Right ventricle myocardium superior (tissue), 1 donor: ENCODE measurements around the gene CD33. TPM values are rescaled to one million over a fixed set of nuclear protein-coding genes. Genes with fewer than 3 reads are reported as not detected.
"Not testable (repeated sequence)": the region's sequence is repeated elsewhere in the genome, so short reads cannot be mapped to it uniquely, and the experiment has no call there.

Experiments
- ATAC-seq: fragments of 200-7000 bp; cut with Tn5 transposase; one replicate; pipeline ENCODE4 v1.9.1; 2020; ENCODE audit warnings: mild to moderate bottlenecking; ENCODE audit not compliant: poor library complexity
- DNase-seq: peaks from one replicate; pipeline ENCODE4 v3.0.0-alpha.2; 2020
- intact Hi-C: fragments of 100-400 bp; cut with DNase I; formaldehyde crosslinking; loops from one replicate; pipeline ENCODE4 v1.11.2; 2022
- long read RNA-seq: library from polyadenylated mRNA; unstranded; transcript quantifications from one replicate; pipeline ENCODE4 v2.0.0, GENCODE V29; 2021
- total RNA-seq: library from RNA; stranded (reverse); fragmentation: NEBNext Ultra II Directional; extraction: Animal tissue kit (Norgen Biotek cat#: 25700); gene quantifications from one replicate; pipeline ENCODE4 v1.2.1, GENCODE V29; 2021
- donor health status: DM: no; HTN: yes; CAD: no; lungs with severe emphysema.

Gene CD33
- total RNA-seq: 7.0 TPM
- long read RNA-seq, partial matches to known transcripts: 0 of 1 reads
- long read RNA-seq, other reads (novel, unspliced or antisense): 1 of 1 reads

DNA sequence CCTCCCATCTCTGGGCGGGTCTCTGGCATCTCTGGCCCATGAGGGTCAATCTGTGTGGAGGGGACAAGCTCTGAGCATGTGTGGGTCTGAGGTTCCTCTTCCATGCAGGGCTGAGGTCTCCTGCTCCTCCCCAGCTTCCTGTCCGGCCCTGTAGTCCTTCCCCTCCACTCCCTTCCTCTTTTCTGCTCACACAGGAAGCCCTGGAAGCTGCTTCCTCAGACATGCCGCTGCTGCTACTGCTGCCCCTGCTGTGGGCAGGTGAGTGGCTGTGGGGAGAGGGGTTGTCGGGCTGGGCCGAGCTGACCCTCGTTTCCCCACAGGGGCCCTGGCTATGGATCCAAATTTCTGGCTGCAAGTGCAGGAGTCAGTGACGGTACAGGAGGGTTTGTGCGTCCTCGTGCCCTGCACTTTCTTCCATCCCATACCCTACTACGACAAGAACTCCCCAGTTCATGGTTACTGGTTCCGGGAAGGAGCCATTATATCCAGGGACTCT, at the start of gene CD33:
Gene CD33 (plus strand): TSS at position 183 of the 496 bp plus-strand sequence. CDS start 39 bp downstream, at position 222.
- ATAC-seq: peak; percentile 76
- intact Hi-C loops, DNase-seq: not testable (repeated sequence)

DNA sequence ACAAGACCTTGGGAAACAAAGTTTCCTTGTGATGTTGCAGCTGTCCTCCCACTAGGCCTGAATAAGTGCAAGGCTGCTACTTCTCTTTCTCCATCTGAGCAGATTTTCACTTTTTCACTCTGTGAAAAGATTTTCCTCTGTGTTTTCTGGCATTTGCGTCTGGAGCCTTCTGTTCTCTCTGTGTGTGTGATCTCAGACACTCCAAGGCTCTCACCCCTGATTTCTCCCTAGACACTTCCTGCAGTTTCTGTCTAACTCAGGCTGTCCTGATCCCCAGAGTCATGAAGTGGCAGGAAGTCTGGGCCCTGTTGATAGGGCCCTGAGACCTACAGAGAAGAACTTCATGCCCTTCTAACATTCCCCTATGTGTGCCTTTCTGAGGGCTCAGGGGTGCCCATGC, 45.6 kb upstream of the CD33 start:
- ATAC-seq (no peak), DNase-seq (no peak)
- intact Hi-C loops: no loop called here

DNA sequence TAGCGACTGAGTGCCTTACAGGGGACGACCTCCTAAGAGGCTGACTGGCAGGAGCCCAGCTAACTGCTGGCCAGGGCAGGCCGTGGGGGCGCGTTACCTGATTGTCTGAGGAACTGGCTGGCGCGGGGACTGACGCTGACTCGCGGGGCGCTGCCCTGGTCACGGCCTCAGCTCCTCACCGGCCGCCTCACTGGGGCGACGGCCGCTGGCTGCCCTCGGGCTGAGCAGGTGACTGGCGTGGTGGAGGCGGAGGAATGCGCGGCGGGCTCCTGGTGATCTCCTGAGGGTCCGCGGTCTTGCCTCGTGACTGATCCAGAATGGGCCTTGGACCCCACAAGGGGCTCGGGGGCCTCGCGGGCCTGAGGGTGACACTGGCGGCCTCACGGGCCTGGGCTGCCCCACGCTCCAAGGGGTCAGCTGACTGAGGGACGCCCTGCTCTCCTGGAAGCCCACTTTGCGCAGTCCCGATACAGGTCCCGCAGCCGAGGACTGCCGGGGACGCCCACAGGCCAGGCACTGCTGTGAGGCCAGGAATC, 43.4 kb upstream of the CD33 start:
- no peak for DNase-seq
- intact Hi-C loops: no loop called here
- no peak for ATAC-seq

DNA sequence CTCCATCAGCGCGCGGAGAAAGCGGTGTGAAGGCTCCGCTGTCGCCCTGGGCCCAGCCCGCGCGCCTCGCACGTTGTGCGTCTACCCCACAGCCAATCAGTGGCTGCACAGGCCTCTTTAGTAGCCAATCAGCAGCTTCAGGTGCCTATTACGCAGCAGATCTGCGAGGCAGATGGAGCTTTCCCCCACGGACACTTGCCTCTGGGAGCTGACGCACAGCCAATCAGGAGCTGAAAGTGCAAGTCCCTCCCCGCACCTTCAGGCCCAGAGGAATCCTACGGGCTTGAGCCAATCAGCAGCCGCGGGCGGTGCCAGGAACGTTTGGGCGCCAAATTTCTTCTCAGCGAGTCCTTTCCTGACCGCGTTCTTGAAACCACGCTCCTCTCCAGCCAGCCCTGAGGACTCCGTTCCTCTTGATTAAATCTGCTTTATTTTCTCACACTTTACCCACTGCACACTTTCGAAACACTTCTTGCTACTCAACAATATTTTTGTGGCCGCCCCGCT, 42.9 kb upstream of the CD33 start:
- intact Hi-C loops: no loop called here
- DNase-seq (no peak), ATAC-seq (no peak)

DNA sequence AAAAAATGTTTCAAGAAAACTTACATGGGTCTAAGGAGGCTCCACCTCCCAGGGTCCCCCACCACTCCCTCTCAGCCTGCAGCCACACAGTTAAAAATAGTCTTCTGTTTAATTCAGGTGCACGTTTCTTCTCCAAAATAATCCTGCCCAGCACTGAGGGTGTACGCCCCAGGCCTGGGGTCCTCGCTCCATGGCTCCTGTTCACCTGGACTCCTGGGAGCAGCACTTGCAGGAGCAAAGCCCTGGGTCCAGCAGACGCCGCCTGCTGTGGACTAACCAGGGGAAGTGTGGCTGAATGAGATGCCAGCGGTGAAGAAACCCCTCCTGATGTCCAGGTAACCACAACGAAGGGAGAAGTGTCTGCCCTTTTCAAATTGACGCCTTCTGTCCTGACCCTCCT, 41.3 kb upstream of the CD33 start:
- no peak for ATAC-seq
- intact Hi-C loops: no loop called here
- DNase-seq: no peak

DNA sequence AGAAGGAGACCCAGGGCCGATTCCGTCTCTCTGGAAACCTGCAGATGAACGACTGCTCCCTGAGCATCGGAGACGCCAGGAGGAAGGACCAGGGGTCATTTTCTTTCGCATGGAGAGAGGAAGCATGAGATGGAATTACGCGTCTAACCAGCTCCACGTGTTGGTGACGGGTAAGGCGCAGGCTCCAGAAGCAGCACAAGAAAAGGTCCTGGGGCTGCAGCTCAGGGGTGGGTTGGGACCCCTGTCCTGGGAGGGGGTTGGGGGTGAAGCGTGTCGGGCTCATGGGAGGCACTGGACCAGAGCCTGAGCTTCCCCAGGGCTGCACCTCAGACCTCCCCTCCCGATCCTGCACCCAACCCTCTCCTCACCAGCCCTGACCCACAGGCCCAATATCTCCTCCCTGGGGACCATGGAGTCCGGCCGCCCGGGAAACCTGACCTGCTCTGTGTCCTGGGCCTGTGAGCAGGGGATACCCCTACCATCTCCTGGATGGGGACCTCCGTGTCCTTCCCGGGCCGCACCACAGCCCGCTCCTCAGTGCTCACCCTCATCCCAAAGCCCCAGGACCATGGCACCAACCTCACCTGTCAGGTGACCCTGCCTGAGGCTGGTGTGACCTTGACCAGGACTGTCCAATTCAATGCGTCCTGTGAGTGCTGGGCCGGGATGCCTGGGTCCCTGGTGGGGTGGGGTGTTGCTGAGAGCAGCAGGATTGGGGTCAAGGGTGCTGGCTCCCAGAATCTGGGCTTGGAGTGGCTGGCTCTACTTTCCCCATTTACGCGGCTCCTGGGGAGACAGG, 39.6 kb upstream of the CD33 start:
- ATAC-seq: no peak

DNA sequence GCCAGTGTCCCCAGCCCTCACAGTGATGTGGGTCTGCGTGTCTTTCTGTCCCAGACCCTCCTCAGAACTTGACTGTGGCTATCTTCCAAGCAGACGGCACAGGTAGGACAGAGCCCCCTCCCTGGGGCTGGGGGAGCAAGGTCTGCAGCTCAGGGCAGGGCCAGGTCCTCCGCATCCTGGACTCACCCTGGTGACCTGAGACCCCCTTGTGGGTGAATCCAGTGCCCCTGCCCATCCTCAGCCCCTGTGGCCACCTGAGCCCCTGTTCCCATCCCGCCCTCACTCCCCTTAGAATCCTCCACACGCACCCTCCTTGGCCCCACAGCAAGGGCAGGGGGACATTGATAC, 39.0 kb upstream of the CD33 start:
- intact Hi-C loops: no loop called here
- ATAC-seq: no peak
- no peak for DNase-seq

More for the DNA sequence above, 39.6 kb upstream of the CD33 start:
- no peak for DNase-seq
- intact Hi-C loops: no loop called here

DNA sequence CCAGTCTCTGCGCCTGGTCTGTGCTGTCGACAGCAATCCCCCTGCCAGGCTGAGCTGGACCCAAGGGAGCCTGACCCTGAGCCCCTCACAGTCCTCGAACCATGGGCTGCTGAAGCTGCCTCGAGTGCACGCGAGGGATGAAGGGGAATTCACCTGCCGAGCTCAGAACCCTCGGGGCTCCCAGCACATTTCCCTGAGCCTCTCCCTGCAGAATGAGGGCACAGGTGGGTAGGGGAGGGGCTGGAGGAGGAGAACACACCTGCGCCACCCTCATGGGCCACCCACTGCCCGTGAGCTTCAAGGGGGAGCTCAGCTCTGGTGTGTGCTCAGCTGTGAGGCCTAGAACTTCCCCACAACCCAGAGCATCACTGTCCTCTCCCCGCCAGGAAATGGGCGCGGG, 38.6 kb upstream of the CD33 start:
- no peak for ATAC-seq
- intact Hi-C loops: no loop called here
- no peak for DNase-seq

DNA sequence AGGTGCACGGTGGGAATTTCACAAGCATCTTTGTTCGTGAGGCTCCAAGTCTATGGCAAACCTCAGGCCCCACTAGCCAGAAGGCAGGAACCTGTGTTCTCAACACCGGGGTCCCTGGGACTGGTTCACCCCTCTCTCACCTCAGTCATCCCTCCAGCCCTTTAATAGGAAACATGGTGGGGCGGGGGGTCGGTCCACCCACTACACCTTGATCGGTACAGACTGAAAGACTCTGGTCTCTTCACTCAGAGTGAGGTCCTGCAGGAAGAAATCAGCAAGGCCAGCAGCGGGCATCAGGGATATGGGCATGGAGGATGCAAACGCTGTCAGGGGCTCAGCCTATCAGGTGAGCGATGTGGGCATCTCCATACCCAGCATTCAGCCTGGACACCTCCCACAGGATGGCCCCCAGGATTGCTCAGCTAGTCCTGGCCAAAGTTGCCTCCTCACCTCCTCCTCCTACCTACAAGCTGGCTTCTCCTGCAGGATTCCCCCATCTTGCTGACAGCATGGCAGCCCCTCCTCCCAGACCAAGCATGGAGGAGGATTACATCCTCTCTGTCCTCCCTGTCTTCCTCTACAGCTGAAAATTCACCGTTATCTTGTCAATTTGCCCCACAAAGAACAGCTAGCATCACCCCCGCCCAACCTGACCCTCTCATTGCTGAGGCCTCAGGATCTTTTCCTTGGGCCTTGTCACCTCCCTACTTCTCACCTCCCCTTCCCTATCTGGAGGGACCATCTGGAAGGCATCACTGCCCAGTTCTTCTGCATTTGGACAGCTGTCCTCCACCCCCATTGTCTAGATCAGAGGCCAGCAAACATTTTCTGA, 37.3 kb upstream of the CD33 start:
- ATAC-seq: no peak
- intact Hi-C loops: no loop called here
- DNase-seq: no peak

DNA sequence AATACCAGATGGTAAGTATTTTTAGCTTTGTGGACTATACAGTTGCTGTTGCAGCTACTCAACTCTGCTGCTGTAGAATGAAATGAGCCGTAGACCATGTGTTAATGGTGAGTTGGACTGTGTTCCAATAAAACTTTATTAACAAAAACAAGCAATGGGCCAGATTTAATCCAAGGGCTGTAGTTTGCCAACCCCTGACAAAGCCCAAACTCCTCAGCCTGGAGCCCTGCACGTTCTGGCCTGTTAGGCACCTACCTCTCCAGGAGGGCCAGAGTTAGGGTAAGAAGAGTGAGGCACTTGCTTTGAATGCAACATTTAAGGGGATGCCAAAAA, 36.7 kb upstream of the CD33 start:
- intact Hi-C loops: no loop called here
- no peak for ATAC-seq
- no peak for DNase-seq

DNA sequence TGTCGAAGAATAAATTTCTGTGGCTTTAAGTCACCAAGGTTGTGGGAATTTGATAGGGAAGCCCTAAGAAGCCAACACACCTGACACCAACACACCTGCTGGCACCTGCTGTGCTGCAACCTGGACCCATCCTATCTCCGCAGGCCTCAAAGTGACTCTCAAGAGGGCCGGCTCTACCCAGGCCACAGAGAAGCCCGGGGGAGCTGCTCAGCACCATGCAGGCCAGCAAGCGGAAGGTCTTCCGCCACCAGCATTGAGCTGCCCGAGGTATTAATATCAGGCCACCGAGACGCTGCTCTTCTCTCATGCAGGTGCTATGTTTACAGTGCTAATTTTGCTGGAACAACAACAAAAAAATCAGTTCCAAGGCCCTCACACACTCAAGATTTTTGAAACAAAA, 32.2 kb upstream of the CD33 start:
- ATAC-seq (no peak), DNase-seq (no peak)
- intact Hi-C loops: no loop called here

DNA sequence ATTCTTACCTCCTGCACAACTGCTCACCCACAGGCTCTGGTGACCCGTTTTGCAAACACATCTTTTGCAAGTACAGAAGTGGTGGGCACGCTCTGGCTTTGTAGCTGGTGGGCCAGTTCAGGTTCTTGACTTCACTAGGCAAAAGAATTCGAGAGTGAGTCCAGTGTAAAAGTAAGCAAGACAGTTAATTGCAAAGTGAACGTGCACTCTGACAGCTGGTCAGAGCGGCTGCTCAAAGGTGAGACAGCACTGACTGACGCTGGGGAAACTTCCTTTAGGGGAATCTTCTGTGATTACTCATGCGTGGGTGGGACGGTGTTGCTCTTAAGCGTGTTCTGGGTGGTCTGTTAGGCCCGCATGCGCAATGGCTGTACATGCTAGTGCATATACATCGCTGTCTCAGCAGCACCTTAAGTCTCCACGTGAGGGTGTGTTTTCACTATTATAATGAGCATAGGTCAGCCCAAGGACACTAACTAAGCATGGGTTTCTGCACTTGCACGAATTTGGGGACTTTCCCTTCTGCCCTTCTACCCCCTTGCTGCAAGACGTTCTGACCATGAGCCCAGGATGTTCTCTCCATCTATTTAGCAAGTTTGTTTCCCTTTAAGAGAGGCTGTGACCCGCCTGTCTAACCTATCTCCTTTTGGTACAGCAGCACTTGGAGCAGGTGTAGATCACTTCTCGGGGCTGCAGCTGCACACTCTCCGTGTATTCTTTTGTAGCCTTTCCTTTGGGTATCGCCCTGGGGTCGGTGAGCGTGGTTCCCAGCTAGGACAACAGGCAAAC, 30.2 kb upstream of the CD33 start:
- intact Hi-C loops: no loop called here
- ATAC-seq (no peak), DNase-seq (no peak)

DNA sequence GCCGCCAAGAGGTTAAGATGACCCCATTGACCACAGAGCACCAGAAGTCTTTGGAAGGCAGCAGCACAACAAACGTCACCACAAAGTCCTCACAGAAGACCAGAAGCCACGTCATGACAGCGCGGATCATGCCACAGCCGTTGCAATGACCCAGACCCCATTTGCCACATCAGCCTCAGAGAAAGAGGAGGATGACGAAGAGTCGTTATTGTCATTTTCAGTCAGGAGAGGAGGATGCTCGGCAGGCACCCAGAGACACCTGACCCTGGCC, 29.6 kb upstream of the CD33 start:
- ATAC-seq: no peak
- intact Hi-C loops: no loop called here
- DNase-seq: no peak

DNA sequence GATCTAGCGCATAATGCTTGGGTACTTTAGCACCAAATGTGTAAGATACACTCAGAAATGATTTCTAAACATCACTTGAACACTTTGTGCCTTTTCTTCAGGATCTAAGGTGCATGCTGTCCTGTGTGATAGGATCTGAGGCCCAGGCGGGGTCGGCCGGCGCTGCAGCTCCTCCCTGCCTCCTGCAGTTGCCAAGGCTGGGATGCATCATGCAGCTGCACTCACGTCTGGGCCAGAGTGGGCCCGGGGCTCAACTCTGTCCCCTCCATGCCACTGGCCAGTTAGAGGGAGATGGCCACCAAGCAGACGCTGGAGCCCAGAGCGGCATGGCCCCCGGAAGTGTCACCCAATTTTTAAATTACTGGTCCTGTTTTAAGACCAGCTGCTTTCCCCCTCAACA, 29.3 kb upstream of the CD33 start:
- ATAC-seq (no peak), DNase-seq (no peak)
- intact Hi-C loops: no loop called here

DNA sequence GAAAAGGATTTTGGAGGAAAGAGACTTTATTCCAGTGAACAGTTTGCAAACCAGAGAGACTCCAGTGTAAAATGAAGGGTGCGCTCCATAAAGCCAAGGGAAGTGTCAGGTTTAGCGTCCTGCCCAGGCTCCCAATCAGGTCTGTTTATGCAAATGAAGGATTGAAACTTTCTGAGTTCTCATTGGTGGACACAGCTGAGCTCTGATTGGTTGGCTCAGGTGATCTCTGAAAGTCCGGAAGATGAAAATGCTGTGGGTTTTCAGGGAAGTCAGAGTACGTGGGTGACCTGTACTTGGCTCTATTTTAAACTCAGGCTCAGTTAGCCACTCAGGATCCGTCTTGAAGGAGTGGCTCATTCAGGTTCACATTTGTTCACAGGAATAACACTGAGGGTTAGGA, 28.7 kb upstream of the CD33 start:
- DNase-seq: no peak
- ATAC-seq: no peak
- intact Hi-C loops: no loop called here

DNA sequence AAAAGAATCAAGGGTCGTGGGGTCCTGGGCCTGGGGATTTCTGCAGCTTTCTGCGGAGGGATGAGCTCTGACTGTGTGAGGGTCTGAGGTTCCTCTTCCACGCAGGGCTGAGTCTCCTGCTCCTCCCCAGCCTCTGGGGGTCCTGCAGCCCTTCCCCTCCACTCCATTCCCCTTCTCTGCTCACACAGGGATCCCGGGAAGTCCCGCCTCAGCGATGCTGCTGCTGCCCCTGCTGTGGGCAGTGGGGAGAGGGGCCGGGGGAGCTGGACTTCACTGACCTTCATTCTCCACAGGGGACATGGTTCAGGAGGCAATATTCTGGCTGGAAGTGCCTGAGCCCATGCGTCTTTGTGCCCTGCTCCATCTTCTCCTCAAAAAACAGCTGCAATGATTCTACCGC, 26.2 kb upstream of the CD33 start:
- ATAC-seq (no peak), DNase-seq (no peak)
- intact Hi-C loops: no loop called here

DNA sequence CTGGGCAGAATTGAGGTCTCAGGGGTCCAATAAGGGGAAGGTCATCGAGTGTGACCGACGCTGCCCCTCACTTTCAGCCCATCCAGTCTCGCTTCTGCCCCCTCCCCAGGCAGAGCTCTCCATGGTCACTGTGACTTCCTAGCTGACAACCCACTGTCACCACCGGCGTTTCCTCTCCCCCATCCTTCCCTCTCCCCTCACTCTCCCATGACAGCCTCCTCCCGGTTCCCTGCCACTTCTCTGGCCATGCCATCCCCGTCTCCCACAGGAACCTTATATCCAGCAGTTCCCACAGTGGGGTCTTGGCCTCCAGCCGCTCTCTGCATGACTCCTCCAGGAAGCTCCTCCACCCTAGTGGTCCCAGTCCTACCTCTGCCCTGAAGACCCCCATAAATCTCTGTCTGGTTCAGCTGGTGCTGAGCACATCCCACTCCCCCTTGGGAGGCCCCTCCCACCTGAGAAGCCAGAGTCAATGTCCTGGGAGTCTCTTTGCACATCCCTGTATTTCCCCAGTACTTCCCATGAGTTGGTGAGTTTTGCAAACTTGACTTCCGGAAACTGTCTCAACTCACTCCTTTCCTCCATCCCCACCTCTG, 24.7 kb upstream of the CD33 start:
- ATAC-seq (no peak), DNase-seq (no peak)
- intact Hi-C loops: no loop called here

DNA sequence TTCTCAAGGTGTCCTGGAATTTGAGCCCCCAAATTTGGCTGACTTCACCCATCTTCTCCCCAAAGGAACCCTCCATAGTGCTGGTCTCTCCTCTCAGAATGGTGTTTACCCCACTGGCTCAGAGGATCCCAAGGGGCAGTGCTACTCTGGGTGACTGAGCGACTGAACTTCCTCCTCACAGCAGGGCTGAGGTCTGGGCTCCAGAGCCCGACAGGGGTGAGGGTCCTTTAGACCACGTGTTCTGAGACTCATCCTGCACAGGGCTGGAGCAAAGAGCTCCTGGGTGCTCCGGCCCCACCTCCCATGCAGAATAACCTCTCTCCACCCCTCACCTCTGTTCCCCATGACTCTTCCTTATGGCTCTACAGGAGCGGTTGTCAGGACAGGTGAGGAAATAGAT, 23.2 kb upstream of the CD33 start:
- DNase-seq (no peak), ATAC-seq (no peak)
- intact Hi-C loops: no loop called here

DNA sequence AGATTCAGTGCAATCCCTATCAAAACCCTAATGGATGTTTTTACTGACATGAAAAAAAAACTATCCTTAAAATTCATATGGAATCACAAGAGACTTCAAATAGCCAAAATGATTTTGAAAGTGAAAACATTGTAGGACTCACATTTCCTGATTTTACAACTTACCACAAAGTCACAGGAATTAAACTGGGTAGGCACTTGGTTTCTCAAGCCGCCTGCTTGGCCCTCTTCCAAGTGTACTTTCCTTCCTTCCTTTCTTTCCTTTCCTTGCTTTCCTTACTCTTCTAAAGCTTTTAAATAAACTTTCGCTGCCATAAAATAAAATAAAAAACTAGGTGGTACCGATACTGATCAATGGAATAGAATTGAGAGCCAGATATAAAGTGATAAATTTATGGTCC, 21.0 kb upstream of the CD33 start:
- ATAC-seq (no peak), DNase-seq (no peak)
- intact Hi-C loops: no loop called here
